ENCODE data around the gene REPIN1. TPM values are rescaled to one million over a fixed set of nuclear protein-coding genes. Genes with fewer than 3 reads are reported as not detected.
A peak's percentile ranks its signal among the peaks of the same experiment; 100 is the strongest.

Gene REPIN1
- total RNA-seq, 4 donors from 2014 or later: 66.8 to 143 (median 97.7) TPM

- Histone ChIP-seq H3K4me1 (peaks cover 26 to 53% (median 51%) of the 10 kb centered on the region in 4 donors), H3K27ac (replicated peaks in 1 of 4) (peak overlapping the region; percentile 82 to 93 (median 88)), H3K27me3 (peaks cover 0 to 11% (median 2%) of the 10 kb centered on the region in 4 donors), H3K36me3 (peaks cover 0 to 14% (median 5%) of the 10 kb centered on the region in 4 donors), H3K9me3 (peaks cover 0 to 2% (median 0%) of the 10 kb centered on the region in 4 donors), H3K4me3 (peak overlapping the region; percentile 59 to 79 (median 68))
- intact Hi-C loops (cut with DNase I): no loop called here
- TF ChIP-seq POLR2AphosphoS5 (IDR thresholded peaks at IDR 0.05) (no peak), EP300 (IDR thresholded peaks at IDR 0.05) (no peak), CTCF (IDR thresholded peaks at IDR 0.05) (no peak), POLR2A (IDR thresholded peaks at IDR 0.05; ENCODE audit: low read depth) (no peak)
- no peak for DNase-seq (ENCODE audit: extremely low spot score)
- WGBS: 86% methylated on average over 8 of the region's 9 CpGs
Observed at GRCh38 chr7:150342121-150342408, 26.6 kb upstream of the REPIN1 start.

DNA sequence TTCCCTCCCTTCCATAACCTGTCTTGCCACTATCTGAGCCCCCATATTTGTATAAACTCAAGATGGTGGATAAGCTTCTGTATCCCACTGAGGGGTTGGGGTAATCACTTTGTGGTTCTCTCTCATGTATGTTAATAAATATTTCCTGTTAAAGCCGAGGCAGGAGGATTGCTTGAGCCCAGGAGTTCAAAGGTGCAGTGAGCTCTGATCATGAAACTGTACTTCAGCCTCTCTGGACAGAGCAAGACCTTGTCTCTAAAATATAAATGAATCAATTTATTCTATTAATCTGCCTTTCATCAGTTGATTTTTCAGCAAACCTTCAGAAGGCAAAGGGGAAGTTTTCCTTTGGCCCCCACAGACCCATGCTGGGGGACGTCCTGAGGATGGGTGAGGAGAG lies 25.4 kb upstream of the REPIN1 start:
- no peak for DNase-seq (ENCODE audit: extremely low spot score)
- peaks cover 0 to 4% (median 1%) of the 10 kb centered on the region in 4 donors for H3K36me3 ChIP-seq
- H3K4me3 ChIP-seq: no peak overlapping the region
- H3K27ac ChIP-seq (replicated peaks in 1 of 4): no peak overlapping the region
- H3K27me3 ChIP-seq: peaks cover 0 to 11% (median 2%) of the 10 kb centered on the region in 4 donors
- intact Hi-C loops (cut with DNase I): no loop called here
- peaks cover 26 to 41% (median 40%) of the 10 kb centered on the region in 4 donors for H3K4me1 ChIP-seq
- TF ChIP-seq POLR2AphosphoS5 (IDR thresholded peaks at IDR 0.05): no peak
- WGBS: 82% methylated on average over 2 of the region's 2 CpGs
- H3K9me3 ChIP-seq: peaks cover 0 to 2% (median 0%) of the 10 kb centered on the region in 4 donors

- Histone ChIP-seq H3K4me1 (peaks cover 24 to 30% (median 29%) of the 10 kb centered on the region in 4 donors), H3K36me3 (no peaks in the 10 kb centered on the region), H3K27me3 (peaks cover 0 to 11% (median 2%) of the 10 kb centered on the region in 4 donors), H3K4me3 (no peak overlapping the region), H3K9me3 (peaks cover 0 to 2% (median 0%) of the 10 kb centered on the region in 4 donors), H3K27ac (replicated peaks in 1 of 4) (no peak overlapping the region)
- no peak for DNase-seq (ENCODE audit: extremely low spot score)
- no peak for TF ChIP-seq CTCF (IDR thresholded peaks at IDR 0.05)
- no peak for TF ChIP-seq POLR2AphosphoS5 (IDR thresholded peaks at IDR 0.05)
- TF ChIP-seq EP300 (IDR thresholded peaks at IDR 0.05): no peak
- intact Hi-C loops (cut with DNase I): no loop called here
Observed at GRCh38 chr7:150344299-150344698, 24.3 kb upstream of the REPIN1 start.

- peaks cover 0 to 11% (median 2%) of the 10 kb centered on the region in 4 donors for H3K27me3 ChIP-seq
- H3K4me1 ChIP-seq: peaks cover 17 to 23% (median 22%) of the 10 kb centered on the region in 4 donors
- DNase-seq (ENCODE audit: extremely low spot score): no peak
- WGBS: 100% methylated on average over 1 of the region's 1 CpG
- no peaks in the 10 kb centered on the region for H3K36me3 ChIP-seq
- TF ChIP-seq POLR2AphosphoS5 (IDR thresholded peaks at IDR 0.05) (no peak), POLR2A (IDR thresholded peaks at IDR 0.05; ENCODE audit: low read depth) (no peak), CTCF (IDR thresholded peaks at IDR 0.05) (no peak)
- no peak overlapping the region for H3K27ac ChIP-seq (replicated peaks in 1 of 4)
- peaks cover 0 to 2% (median 0%) of the 10 kb centered on the region in 4 donors for H3K9me3 ChIP-seq
- intact Hi-C loops (cut with DNase I): no loop called here
- no peak overlapping the region for H3K4me3 ChIP-seq
Observed at GRCh38 chr7:150345012-150345411, 23.6 kb upstream of the REPIN1 start.

GRCh38 chr7:150346922-150347321 lies 21.7 kb upstream of the REPIN1 start:
- TF ChIP-seq CTCF (IDR thresholded peaks at IDR 0.05): no peak
- no peak for TF ChIP-seq POLR2AphosphoS5 (IDR thresholded peaks at IDR 0.05)
- TF ChIP-seq EP300 (IDR thresholded peaks at IDR 0.05): no peak
- no peak for TF ChIP-seq POLR2A (IDR thresholded peaks at IDR 0.05; ENCODE audit: low read depth)
- no peak overlapping the region for H3K27ac ChIP-seq (replicated peaks in 1 of 4)
- H3K36me3 ChIP-seq: no peaks in the 10 kb centered on the region
- no peaks in the 10 kb centered on the region for H3K27me3 ChIP-seq
- WGBS: 82% methylated on average over 5 of the region's 5 CpGs
- peaks cover 3 to 4% (median 3%) of the 10 kb centered on the region in 4 donors for H3K4me1 ChIP-seq
- peaks cover 0 to 2% (median 0%) of the 10 kb centered on the region in 4 donors for H3K9me3 ChIP-seq
- no peak overlapping the region for H3K4me3 ChIP-seq
- no peak for DNase-seq (ENCODE audit: extremely low spot score)
- intact Hi-C loops (cut with DNase I): no loop called here
